Measurements from ENCODE around the gene ILDR2. TPM values are rescaled to one million over a fixed set of nuclear protein-coding genes. Genes with fewer than 3 reads are reported as not detected.

The ILDR2 gene
- polyA plus RNA-seq, 2 donors = 0.06 to 0.18 TPM

DNA sequence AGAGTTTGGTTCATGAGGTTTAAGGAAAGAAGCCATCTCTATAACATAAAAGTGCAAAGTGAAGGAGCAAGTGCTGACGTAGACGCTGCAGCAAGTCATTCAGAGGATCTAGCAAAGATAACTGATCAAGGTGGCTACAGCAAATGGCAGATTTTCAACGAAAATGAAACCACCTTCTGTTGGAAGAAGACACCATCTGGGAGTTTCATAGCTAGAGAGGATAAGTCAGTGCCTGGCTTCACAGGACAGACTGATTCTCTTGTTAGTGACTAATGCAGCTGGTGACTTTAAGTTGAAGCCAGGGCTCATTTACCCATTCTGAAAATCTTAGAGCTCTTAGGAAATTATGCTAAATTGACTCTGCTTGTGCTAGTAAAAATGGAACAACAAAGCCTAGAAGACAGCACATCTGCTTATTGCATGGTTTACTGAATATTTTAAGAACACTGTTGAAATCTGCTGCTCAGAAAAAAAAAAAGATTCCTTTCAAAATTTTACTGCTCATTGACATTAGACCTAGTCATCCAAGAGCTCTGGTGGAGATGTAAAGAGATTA is 24.2 kb upstream of the ILDR2 start:
- no peak overlapping the region for H3K27ac ChIP-seq (ENCODE audit: low read depth in 2 of 2, low read length in 1 of 2)
- no peak overlapping the region for H3K4me3 ChIP-seq (ENCODE audit: low read depth in 1 of 2, low read length in 2 of 2)
- no peaks in the 10 kb centered on the region for H3K4me1 ChIP-seq (ENCODE audit: control insufficient read depth in 2 of 2, insufficient read depth in 2 of 2, low read length in 1 of 2)
- H3K36me3 ChIP-seq (ENCODE audit: control insufficient read depth in 2 of 2, insufficient read depth in 2 of 2, low read length in 1 of 2) = no peaks in the 10 kb centered on the region
- no peaks in the 10 kb centered on the region for H3K27me3 ChIP-seq (ENCODE audit: control insufficient read depth in 1 of 2, insufficient read depth in 2 of 2, low read length in 2 of 2)
- WGBS, 2 donors = 47 to 56% methylated on average over 3 of the region's 3 CpGs
- H3K9me3 ChIP-seq (ENCODE audit: control insufficient read depth in 2 of 2, insufficient read depth in 1 of 2, low read depth in 1 of 2, low read length in 1 of 2) = no peaks in the 10 kb centered on the region

DNA sequence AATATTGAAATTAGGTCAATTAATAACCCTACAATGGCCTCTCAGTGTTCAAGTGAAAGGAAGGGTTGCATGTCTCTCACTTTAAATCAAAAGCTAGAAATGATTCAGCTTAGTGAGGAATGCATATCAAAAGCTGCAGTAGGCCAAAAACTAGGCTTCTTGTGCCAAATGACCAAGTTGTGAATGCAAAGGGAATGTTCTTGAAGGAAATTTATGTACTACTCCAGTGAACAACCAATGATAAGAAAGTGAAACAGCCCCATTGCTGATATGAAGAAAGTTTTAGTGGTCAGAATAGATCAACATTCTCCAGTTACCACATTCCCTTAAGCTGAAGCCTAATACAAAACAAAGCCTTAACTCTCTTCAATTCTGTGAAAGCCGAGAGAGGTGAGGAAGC is 23.7 kb upstream of the ILDR2 start:
- Histone ChIP-seq H3K27ac (ENCODE audit: low read depth in 2 of 2, low read length in 1 of 2) (no peak overlapping the region), H3K4me3 (ENCODE audit: low read depth in 1 of 2, low read length in 2 of 2) (no peak overlapping the region), H3K4me1 (ENCODE audit: control insufficient read depth in 2 of 2, insufficient read depth in 2 of 2, low read length in 1 of 2) (no peaks in the 10 kb centered on the region), H3K9me3 (ENCODE audit: control insufficient read depth in 2 of 2, insufficient read depth in 1 of 2, low read depth in 1 of 2, low read length in 1 of 2) (no peaks in the 10 kb centered on the region), H3K27me3 (ENCODE audit: control insufficient read depth in 1 of 2, insufficient read depth in 2 of 2, low read length in 2 of 2) (no peaks in the 10 kb centered on the region), H3K36me3 (ENCODE audit: control insufficient read depth in 2 of 2, insufficient read depth in 2 of 2, low read length in 1 of 2) (no peaks in the 10 kb centered on the region)
- WGBS, 2 donors = 78 to 89% methylated on average over 1 of the region's 1 CpG

- H3K27ac ChIP-seq (ENCODE audit: low read depth in 2 of 2, low read length in 1 of 2) = no peak within 1 kb of the TSS
- H3K36me3 ChIP-seq (ENCODE audit: control insufficient read depth in 2 of 2, insufficient read depth in 2 of 2, low read length in 1 of 2) = no peaks in the 10 kb centered on the region
- no peaks in the 10 kb centered on the region for H3K27me3 ChIP-seq (ENCODE audit: control insufficient read depth in 1 of 2, insufficient read depth in 2 of 2, low read length in 2 of 2)
- WGBS, 2 donors = 89 to 93% methylated on average over 45 of the region's 45 CpGs
- H3K9me3 ChIP-seq (ENCODE audit: control insufficient read depth in 2 of 2, insufficient read depth in 1 of 2, low read depth in 1 of 2, low read length in 1 of 2) = peaks cover 4 to 5% of the 10 kb centered on the region in 2 donors
- no peak within 1 kb of the TSS for H3K4me3 ChIP-seq (ENCODE audit: low read depth in 1 of 2, low read length in 2 of 2)
- H3K4me1 ChIP-seq (ENCODE audit: control insufficient read depth in 2 of 2, insufficient read depth in 2 of 2, low read length in 1 of 2) = no peaks in the 10 kb centered on the region
Measured at GRCh38 chr1:166988974-166989515, 13.7 kb upstream of the ILDR2 start, which contains the start of gene MAEL. Gene MAEL, plus strand, starts transcription at chr1:166989280. Its CDS starts 73 bp downstream, at chr1:166989353.

GRCh38 chr1:166981589-166981988 is 6.2 kb upstream of the ILDR2 start:
- WGBS, 2 donors = 81 to 94% methylated on average over 1 of the region's 1 CpG

GRCh38 chr1:166980818-166981217 is 5.5 kb upstream of the ILDR2 start:
- Histone ChIP-seq H3K27ac (ENCODE audit: low read depth in 2 of 2, low read length in 1 of 2) (no peak overlapping the region), H3K9me3 (ENCODE audit: control insufficient read depth in 2 of 2, insufficient read depth in 1 of 2, low read depth in 1 of 2, low read length in 1 of 2) (no peaks in the 10 kb centered on the region), H3K27me3 (ENCODE audit: control insufficient read depth in 1 of 2, insufficient read depth in 2 of 2, low read length in 2 of 2) (no peaks in the 10 kb centered on the region), H3K4me3 (ENCODE audit: low read depth in 1 of 2, low read length in 2 of 2) (no peak overlapping the region), H3K4me1 (ENCODE audit: control insufficient read depth in 2 of 2, insufficient read depth in 2 of 2, low read length in 1 of 2) (no peaks in the 10 kb centered on the region), H3K36me3 (ENCODE audit: control insufficient read depth in 2 of 2, insufficient read depth in 2 of 2, low read length in 1 of 2) (no peaks in the 10 kb centered on the region)
- 84 to 85% methylated on average over 3 of the region's 3 CpGs for WGBS, 2 donors

More at GRCh38 chr1:166981589-166981988, 6.2 kb upstream of the ILDR2 start:
- Histone ChIP-seq H3K27me3 (ENCODE audit: control insufficient read depth in 1 of 2, insufficient read depth in 2 of 2, low read length in 2 of 2) (no peaks in the 10 kb centered on the region), H3K4me3 (ENCODE audit: low read depth in 1 of 2, low read length in 2 of 2) (no peak overlapping the region), H3K4me1 (ENCODE audit: control insufficient read depth in 2 of 2, insufficient read depth in 2 of 2, low read length in 1 of 2) (no peaks in the 10 kb centered on the region), H3K27ac (ENCODE audit: low read depth in 2 of 2, low read length in 1 of 2) (no peak overlapping the region), H3K36me3 (ENCODE audit: control insufficient read depth in 2 of 2, insufficient read depth in 2 of 2, low read length in 1 of 2) (no peaks in the 10 kb centered on the region), H3K9me3 (ENCODE audit: control insufficient read depth in 2 of 2, insufficient read depth in 1 of 2, low read depth in 1 of 2, low read length in 1 of 2) (no peaks in the 10 kb centered on the region)

DNA sequence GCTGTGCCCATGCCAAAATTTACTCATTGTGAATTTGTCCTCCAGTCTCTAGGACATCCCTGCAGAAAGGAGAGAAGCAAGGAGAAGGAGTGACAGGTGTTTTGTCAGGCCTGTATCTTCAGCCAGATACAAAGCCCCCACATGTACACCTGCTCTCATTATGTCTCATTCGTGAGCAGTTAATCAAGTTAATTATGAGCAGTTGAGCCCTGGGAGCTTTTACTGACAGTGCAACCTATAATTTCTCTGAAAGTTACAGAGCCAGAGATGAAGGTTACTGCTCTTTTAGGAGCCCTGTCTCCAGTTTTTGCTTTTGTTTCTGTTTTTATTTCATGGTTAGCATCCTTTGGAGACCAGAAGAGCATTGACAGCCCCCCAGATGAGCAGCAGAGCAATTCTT is 5.0 kb upstream of the ILDR2 start:
- no peak overlapping the region for H3K27ac ChIP-seq (ENCODE audit: low read depth in 2 of 2, low read length in 1 of 2)
- WGBS, 2 donors = 66 to 72% methylated on average over 1 of the region's 1 CpG
- no peaks in the 10 kb centered on the region for H3K4me1 ChIP-seq (ENCODE audit: control insufficient read depth in 2 of 2, insufficient read depth in 2 of 2, low read length in 1 of 2)
- H3K9me3 ChIP-seq (ENCODE audit: control insufficient read depth in 2 of 2, insufficient read depth in 1 of 2, low read depth in 1 of 2, low read length in 1 of 2) = no peaks in the 10 kb centered on the region
- no peaks in the 10 kb centered on the region for H3K27me3 ChIP-seq (ENCODE audit: control insufficient read depth in 1 of 2, insufficient read depth in 2 of 2, low read length in 2 of 2)
- H3K36me3 ChIP-seq (ENCODE audit: control insufficient read depth in 2 of 2, insufficient read depth in 2 of 2, low read length in 1 of 2) = no peaks in the 10 kb centered on the region
- H3K4me3 ChIP-seq (ENCODE audit: low read depth in 1 of 2, low read length in 2 of 2) = no peak overlapping the region

- H3K4me1 ChIP-seq (ENCODE audit: control insufficient read depth in 2 of 2, insufficient read depth in 2 of 2, low read length in 1 of 2) = no peaks in the 10 kb centered on the region
- H3K9me3 ChIP-seq (ENCODE audit: control insufficient read depth in 2 of 2, insufficient read depth in 1 of 2, low read depth in 1 of 2, low read length in 1 of 2) = no peaks in the 10 kb centered on the region
- peaks cover 0 to 3% of the 10 kb centered on the region in 2 donors for H3K27me3 ChIP-seq (ENCODE audit: control insufficient read depth in 1 of 2, insufficient read depth in 2 of 2, low read length in 2 of 2)
- H3K27ac ChIP-seq (ENCODE audit: low read depth in 2 of 2, low read length in 1 of 2) = no peak overlapping the region
- H3K36me3 ChIP-seq (ENCODE audit: control insufficient read depth in 2 of 2, insufficient read depth in 2 of 2, low read length in 1 of 2) = no peaks in the 10 kb centered on the region
- WGBS, 2 donors = 33 to 56% methylated on average over 1 of the region's 1 CpG
- no peak overlapping the region for H3K4me3 ChIP-seq (ENCODE audit: low read depth in 1 of 2, low read length in 2 of 2)
Measured at GRCh38 chr1:166978821-166979220, 3.5 kb upstream of the ILDR2 start.

DNA sequence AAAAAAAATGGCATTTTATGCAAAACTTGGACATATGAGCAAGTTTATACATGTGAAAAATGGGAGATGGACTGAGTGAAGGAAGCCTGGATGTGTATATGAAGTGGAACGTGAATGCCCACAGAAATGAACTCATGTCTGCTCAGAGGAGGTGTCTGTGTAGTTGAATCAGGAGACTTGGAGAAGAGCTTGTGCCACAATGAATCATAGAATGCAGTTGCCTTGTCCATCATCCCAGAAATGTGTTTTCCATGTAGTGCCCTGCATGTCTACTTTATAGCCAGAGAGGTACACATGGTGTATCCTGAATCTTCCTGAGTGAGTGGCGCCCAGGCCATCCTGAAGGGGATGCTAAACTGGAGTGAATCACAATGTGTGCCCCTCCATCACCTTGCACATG is 2.6 kb upstream of the ILDR2 start:
- no peak overlapping the region for H3K27ac ChIP-seq (ENCODE audit: low read depth in 2 of 2, low read length in 1 of 2)
- no peaks in the 10 kb centered on the region for H3K9me3 ChIP-seq (ENCODE audit: control insufficient read depth in 2 of 2, insufficient read depth in 1 of 2, low read depth in 1 of 2, low read length in 1 of 2)
- peaks cover 0 to 3% of the 10 kb centered on the region in 2 donors for H3K27me3 ChIP-seq (ENCODE audit: control insufficient read depth in 1 of 2, insufficient read depth in 2 of 2, low read length in 2 of 2)
- H3K36me3 ChIP-seq (ENCODE audit: control insufficient read depth in 2 of 2, insufficient read depth in 2 of 2, low read length in 1 of 2) = no peaks in the 10 kb centered on the region
- H3K4me1 ChIP-seq (ENCODE audit: control insufficient read depth in 2 of 2, insufficient read depth in 2 of 2, low read length in 1 of 2) = no peaks in the 10 kb centered on the region
- WGBS, 2 donors = 87 to 94% methylated on average over 2 of the region's 2 CpGs
- no peak overlapping the region for H3K4me3 ChIP-seq (ENCODE audit: low read depth in 1 of 2, low read length in 2 of 2)

GRCh38 chr1:166974647-166975345 is 544 bp downstream of the ILDR2 start:
- peaks cover 0 to 3% of the 10 kb centered on the region in 2 donors for H3K27me3 ChIP-seq (ENCODE audit: control insufficient read depth in 1 of 2, insufficient read depth in 2 of 2, low read length in 2 of 2)
- H3K9me3 ChIP-seq (ENCODE audit: control insufficient read depth in 2 of 2, insufficient read depth in 1 of 2, low read depth in 1 of 2, low read length in 1 of 2) = no peaks in the 10 kb centered on the region
- no peak overlapping the region for H3K27ac ChIP-seq (ENCODE audit: low read depth in 2 of 2, low read length in 1 of 2)
- 2 to 3% methylated on average over 17 of the region's 17 CpGs for WGBS, 2 donors
- no peaks in the 10 kb centered on the region for H3K4me1 ChIP-seq (ENCODE audit: control insufficient read depth in 2 of 2, insufficient read depth in 2 of 2, low read length in 1 of 2)
- no peaks in the 10 kb centered on the region for H3K36me3 ChIP-seq (ENCODE audit: control insufficient read depth in 2 of 2, insufficient read depth in 2 of 2, low read length in 1 of 2)
- H3K4me3 ChIP-seq (ENCODE audit: low read depth in 1 of 2, low read length in 2 of 2) = peak overlapping the region; percentile 31 to 71

- H3K27ac ChIP-seq (ENCODE audit: low read depth in 2 of 2, low read length in 1 of 2) = no peak overlapping the region
- no peaks in the 10 kb centered on the region for H3K4me1 ChIP-seq (ENCODE audit: control insufficient read depth in 2 of 2, insufficient read depth in 2 of 2, low read length in 1 of 2)
- H3K9me3 ChIP-seq (ENCODE audit: control insufficient read depth in 2 of 2, insufficient read depth in 1 of 2, low read depth in 1 of 2, low read length in 1 of 2) = no peaks in the 10 kb centered on the region
- 45 to 50% methylated on average over 2 of the region's 2 CpGs for WGBS, 2 donors
- no peak overlapping the region for H3K4me3 ChIP-seq (ENCODE audit: low read depth in 1 of 2, low read length in 2 of 2)
- peaks cover 0 to 3% of the 10 kb centered on the region in 2 donors for H3K27me3 ChIP-seq (ENCODE audit: control insufficient read depth in 1 of 2, insufficient read depth in 2 of 2, low read length in 2 of 2)
- no peaks in the 10 kb centered on the region for H3K36me3 ChIP-seq (ENCODE audit: control insufficient read depth in 2 of 2, insufficient read depth in 2 of 2, low read length in 1 of 2)
Measured at GRCh38 chr1:166972826-166973225, 2.5 kb downstream of the ILDR2 start.
